Esophagus muscularis mucosa (tissue), 4 donors: ENCODE results near the gene FAM131B.

Source experiments
- EP300 ChIP-seq: sonication (generic); formaldehyde crosslinking; IDR thresholded peaks from one replicate; pipeline ENCODE4 v1.6.1; 2017; ENCODE audit warnings: antibody characterized with exemption
- POLR2AphosphoS5 ChIP-seq, 2 donors: sonication (generic); formaldehyde crosslinking; IDR thresholded peaks; one replicate each; pipeline ENCODE4 v1.6.1; 2017; ENCODE audit warnings: antibody characterized with exemption in 2 of 2
- TF ChIP-seq, protein P1 (sequence below), 3 experiments: fragments of 200-600 bp in 2 of 3; fragments of 450-650 bp in 1 of 3; sonication (generic) in 2 of 3; IDR thresholded peaks; one replicate each; pipeline ENCODE4 v1.5.1; 2017 to 2019; ENCODE audit warnings: antibody characterized with exemption in 3 of 3, mild to moderate bottlenecking in 2 of 3, moderate library complexity in 1 of 3

DNA sequence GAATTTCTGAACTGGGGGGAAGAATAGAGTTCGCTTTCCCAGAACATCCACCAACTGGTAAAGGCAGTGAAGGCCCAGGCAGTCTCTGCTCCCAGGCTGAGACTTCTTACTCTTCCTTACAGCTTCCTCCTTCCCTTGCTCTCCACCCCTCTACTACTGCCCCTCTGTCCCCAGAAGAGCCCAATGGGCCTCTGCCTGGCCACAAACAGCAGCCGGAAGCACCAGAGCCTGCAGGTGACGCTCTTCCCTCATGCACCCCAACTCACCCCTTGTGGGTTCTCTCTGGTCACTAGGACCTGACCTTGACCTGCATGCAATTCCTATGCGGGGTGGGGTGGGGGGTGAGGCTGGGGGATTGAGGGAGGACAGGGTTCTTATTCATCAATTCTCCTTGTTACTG is 16.5 kb downstream of the FAM131B start:
- TF ChIP-seq, protein P1, sequence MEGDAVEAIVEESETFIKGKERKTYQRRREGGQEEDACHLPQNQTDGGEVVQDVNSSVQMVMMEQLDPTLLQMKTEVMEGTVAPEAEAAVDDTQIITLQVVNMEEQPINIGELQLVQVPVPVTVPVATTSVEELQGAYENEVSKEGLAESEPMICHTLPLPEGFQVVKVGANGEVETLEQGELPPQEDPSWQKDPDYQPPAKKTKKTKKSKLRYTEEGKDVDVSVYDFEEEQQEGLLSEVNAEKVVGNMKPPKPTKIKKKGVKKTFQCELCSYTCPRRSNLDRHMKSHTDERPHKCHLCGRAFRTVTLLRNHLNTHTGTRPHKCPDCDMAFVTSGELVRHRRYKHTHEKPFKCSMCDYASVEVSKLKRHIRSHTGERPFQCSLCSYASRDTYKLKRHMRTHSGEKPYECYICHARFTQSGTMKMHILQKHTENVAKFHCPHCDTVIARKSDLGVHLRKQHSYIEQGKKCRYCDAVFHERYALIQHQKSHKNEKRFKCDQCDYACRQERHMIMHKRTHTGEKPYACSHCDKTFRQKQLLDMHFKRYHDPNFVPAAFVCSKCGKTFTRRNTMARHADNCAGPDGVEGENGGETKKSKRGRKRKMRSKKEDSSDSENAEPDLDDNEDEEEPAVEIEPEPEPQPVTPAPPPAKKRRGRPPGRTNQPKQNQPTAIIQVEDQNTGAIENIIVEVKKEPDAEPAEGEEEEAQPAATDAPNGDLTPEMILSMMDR (IDR thresholded peaks at IDR 0.05), result no peak
- TF ChIP-seq POLR2AphosphoS5 (IDR thresholded peaks at IDR 0.05), result no peak
- no peak for TF ChIP-seq EP300
